ENCODE measurements around the gene ABCC2. TPM values are rescaled to one million over a fixed set of nuclear protein-coding genes. Genes with fewer than 3 reads are reported as not detected.
A peak's percentile ranks its signal among the peaks of the same experiment; 100 is the strongest.

The ABCC2 gene
- total RNA-seq, 1 donor: 1.4 TPM

DNA sequence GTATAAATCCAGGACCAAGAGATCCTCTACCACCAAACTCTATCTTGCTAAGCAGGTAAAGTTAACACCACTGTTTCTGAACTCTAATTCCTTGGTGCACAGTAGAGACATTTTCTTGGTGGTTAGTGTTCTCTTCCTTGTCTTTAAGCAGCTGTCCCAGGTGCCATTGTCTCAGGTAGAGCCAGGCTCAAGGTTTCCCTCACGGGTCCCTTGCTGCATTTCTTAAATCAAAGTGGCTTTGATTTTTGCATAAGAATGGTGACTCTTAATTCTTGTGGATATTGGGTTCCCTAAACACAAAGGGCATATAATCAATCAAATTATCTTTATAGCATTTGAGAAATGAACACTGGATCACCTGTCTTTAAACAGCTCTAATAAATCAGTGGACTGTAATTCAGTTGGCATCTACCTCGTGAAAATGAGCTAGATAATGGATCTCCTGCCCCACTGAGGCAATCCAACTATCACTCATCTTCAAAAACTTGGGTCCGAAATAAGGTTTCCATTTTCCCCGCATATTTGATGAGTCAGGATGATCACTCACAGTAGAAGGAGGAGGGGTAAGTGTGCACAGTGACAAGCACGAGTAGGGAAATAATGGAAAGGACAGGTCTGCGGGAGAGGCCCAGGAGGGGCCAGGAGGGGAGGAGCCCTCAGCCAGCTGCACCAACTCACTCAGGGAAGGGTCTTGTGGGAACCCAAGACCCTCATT lies 2.4 kb downstream of the ABCC2 start:
- no peak for DNase-seq (ENCODE audit: low read depth)
- TF ChIP-seq, protein P1, sequence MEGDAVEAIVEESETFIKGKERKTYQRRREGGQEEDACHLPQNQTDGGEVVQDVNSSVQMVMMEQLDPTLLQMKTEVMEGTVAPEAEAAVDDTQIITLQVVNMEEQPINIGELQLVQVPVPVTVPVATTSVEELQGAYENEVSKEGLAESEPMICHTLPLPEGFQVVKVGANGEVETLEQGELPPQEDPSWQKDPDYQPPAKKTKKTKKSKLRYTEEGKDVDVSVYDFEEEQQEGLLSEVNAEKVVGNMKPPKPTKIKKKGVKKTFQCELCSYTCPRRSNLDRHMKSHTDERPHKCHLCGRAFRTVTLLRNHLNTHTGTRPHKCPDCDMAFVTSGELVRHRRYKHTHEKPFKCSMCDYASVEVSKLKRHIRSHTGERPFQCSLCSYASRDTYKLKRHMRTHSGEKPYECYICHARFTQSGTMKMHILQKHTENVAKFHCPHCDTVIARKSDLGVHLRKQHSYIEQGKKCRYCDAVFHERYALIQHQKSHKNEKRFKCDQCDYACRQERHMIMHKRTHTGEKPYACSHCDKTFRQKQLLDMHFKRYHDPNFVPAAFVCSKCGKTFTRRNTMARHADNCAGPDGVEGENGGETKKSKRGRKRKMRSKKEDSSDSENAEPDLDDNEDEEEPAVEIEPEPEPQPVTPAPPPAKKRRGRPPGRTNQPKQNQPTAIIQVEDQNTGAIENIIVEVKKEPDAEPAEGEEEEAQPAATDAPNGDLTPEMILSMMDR (IDR thresholded peaks at IDR 0.05; ENCODE audit: insufficient read depth, low read length): no peak
- H3K4me3 ChIP-seq (ENCODE audit: low read depth, low read length): no peak overlapping the region

DNA sequence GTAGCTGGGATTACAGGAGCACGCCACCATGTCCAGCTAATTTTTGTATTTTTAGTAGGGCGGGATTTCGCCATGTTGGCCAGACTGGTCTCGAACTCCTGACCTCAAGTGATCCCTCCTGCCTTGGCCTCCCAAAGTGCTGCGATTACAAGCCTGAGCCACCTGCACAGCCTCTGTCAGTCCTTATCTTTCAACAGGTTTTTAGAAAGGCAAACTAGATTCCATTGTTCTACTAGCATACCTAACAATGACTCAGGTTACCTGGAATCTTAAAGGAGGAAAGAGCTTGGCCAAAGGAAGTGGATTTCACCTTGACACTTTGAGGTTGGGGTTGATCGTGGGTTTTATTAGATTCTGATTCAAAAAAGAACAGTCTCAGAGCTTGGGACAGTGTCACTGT lies 3.2 kb downstream of the ABCC2 start:
- DNase-seq (ENCODE audit: low read depth): no peak
- H3K4me3 ChIP-seq (ENCODE audit: low read depth, low read length): no peak overlapping the region
- TF ChIP-seq, protein P1 (IDR thresholded peaks at IDR 0.05; ENCODE audit: insufficient read depth, low read length): no peak

DNA sequence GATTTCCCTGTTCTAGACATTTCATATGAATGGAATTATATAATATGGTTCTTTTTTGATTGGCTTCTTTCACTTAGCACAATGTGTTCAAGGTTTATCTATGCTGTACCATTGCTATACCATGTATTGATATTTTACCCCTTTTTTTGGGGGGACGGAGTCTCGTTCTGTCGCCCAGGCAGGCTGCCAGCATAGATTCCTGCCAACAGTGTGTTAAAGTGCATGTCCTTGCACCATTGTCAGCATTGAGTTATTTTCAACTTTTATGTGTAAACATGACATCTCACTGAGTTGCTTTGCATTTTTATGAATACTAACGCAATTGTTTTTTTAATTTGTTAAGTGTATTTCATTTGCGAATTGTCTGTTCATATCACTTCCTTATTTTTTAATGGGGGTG lies 4.9 kb downstream of the ABCC2 start:
- no peak overlapping the region for H3K4me3 ChIP-seq (ENCODE audit: low read depth, low read length)
- DNase-seq (ENCODE audit: low read depth): no peak
- TF ChIP-seq, protein P1 (IDR thresholded peaks at IDR 0.05; ENCODE audit: insufficient read depth, low read length): no peak

DNA sequence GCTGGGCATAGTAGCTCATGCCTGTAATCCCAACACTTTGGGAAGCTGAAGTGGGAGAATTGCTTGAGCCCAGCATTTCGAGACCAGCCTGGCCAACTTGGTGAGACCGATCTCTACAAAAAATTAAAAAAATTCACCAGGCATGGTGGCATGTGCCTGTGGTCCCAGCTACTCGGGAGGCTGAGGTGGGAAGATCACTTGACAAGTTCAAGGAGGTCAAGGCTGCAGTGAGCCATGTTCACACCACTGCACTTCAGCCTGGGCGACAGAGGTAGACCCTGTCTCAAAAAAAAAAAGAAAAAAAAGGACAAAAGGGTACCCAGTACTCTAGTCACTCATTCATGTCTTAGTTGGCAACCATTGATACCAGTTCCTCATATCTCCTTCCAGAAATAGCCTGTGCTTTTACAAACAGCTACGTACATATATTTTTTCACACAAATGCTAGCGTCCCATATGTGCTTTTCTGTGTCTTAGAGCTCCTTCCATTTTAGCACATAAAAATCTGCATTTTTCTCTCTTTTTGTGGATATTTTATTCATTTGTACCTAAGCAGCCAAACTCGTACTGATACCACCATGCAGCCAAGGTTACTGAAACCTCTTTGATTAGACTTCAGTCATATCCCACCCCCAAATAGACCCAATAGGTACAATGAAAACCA lies 5.5 kb downstream of the ABCC2 start:
- TF ChIP-seq, protein P1 (IDR thresholded peaks at IDR 0.05; ENCODE audit: insufficient read depth, low read length): no peak
- H3K4me3 ChIP-seq (ENCODE audit: low read depth, low read length): no peak overlapping the region
- no peak for DNase-seq (ENCODE audit: low read depth)

DNA sequence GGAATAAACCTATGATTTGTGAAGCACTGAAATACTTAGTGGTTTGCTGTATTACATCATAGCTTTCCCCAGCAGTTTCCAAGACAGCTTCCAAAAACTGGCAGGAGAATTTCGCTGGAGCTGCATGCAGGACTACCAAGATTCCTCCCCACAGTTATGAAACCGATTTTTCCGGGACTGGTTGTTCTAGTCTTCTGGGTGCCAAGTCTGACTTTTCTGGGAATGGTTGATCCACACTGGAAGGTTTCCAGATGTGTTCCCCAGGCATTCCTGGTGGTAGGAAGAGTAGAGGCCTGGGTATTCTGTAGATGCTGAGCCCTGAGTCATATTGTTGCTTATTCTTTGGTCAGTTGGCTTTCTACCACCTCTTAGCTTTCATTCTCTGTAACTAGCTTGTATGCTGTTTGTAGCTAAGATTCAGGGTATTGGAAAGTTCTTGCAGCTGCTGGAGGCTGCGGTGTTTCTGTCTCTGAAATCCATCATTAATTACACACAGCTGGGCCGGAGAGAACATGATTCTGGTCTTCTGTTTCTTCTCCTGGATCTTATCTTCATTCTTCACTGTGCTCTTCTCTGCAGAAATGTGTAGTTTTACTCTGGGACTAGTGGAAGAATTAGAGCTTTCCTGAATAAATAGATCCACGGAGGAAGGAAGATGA lies 6.3 kb downstream of the ABCC2 start:
- H3K4me3 ChIP-seq (ENCODE audit: low read depth, low read length): peak overlapping the region; percentile 28
- TF ChIP-seq, protein P1 (IDR thresholded peaks at IDR 0.05; ENCODE audit: insufficient read depth, low read length): no peak
- DNase-seq (ENCODE audit: low read depth): peak; percentile 100

DNA sequence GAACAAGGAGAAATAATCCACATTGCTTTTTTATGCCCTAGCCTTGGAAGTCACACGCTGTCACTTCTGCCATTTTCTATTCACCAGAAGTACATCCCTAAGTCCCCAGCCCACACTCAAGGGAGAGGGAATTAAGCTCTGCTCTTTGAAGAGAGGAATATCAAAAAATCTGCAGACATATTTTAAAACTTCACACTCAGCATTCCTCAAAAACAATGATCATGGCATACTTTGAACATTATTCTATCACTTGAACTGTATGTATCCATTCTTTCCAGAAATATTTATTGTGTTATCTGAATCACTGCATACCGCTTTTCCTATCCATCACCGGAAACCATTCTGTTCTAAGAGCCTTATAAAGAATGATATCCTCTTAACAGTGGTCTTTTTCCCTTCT lies 9.4 kb downstream of the ABCC2 start:
- TF ChIP-seq, protein P1 (IDR thresholded peaks at IDR 0.05; ENCODE audit: insufficient read depth, low read length): no peak

More for the DNA sequence above, 9.4 kb downstream of the ABCC2 start:
- DNase-seq (ENCODE audit: low read depth): no peak
- H3K4me3 ChIP-seq (ENCODE audit: low read depth, low read length): no peak overlapping the region

Measured in fibroblast of the aortic adventitia (primary cell).